K562 (cell line): ENCODE results near the gene CEMIP2. TPM values are rescaled to one million over a fixed set of nuclear protein-coding genes. Genes with fewer than 3 reads are reported as not detected.

Experiments used
- ATAC-seq: fragments of 200-7000 bp; cut with Tn5 transposase; 3 replicates; pipeline ENCODE4 v1.9.1; 2020; ENCODE audit warnings: moderate library complexity
- BruUV-seq: library from RNA; stranded (reverse); fragments of 400-500 nt; replicated peaks from 2 replicates; lab custom pipeline; 2021; lab: Mats Ljungman, UMichigan
- CTCF ChIA-PET: fragments of 300-600 bp; formaldehyde crosslinking; extraction: SDS; loops from one replicate; lab custom pipeline; 2021; ENCODE audit warnings: low intra/inter-chr PET ratio; lab: Yijun Ruan, JAX
- POLR2A ChIA-PET: fragments of 300-600, 350-650 bp; sonication (Branson Sonifier 250); formaldehyde crosslinking; extraction: SDS; loops from one replicate; lab custom pipeline; 2021; ENCODE audit warnings: antibody characterized with exemption, inconsistent platforms; lab: Yijun Ruan, JAX
- DNase-seq, 4 experiments: peaks; one replicate each; pipeline versions ENCODE4 v3.0.0 to v3.0.0-alpha.2; 2011 to 2018; ENCODE audit warnings: low spot score in 3 of 4, mixed read lengths in 3 of 4; ENCODE audit errors: extremely low read depth in 1 of 4
- FAIRE-seq: peaks from 2 replicates; lab custom pipeline; 2011; peaks lifted over from hg19 to GRCh38; lab: Jason Lieb, UNC
- H2AFZ ChIP-seq: 2 replicates; pipeline ENCODE4 v1.6.0; 2011; ENCODE audit warnings: low read depth, low read length, control low read depth, inconsistent platforms
- H3K27ac ChIP-seq: fragments of 200-600 bp; 3 replicates; pipeline ENCODE4 v1.8.0; 2011; ENCODE audit warnings: low read depth, mild to moderate bottlenecking, control low read depth, inconsistent platforms, low read length, moderate library complexity, mixed read lengths; ENCODE audit errors: extremely low read depth
- H3K27me3 ChIP-seq, 2 experiments: fragments of 300-600 bp in 1 of 2; 2 replicates in 1 of 2; 3 replicates in 1 of 2; pipeline versions ENCODE4 v1.6.0 to v1.8.0; 2011; ENCODE audit warnings: inconsistent platforms in 2 of 2, low read length in 2 of 2, mild to moderate bottlenecking in 1 of 2, mixed read lengths in 1 of 2, moderate library complexity in 1 of 2; ENCODE audit not compliant: control insufficient read depth in 2 of 2, insufficient read depth in 2 of 2
- H3K36me3 ChIP-seq: fragments of 300-600 bp; 3 replicates; pipeline ENCODE4 v1.8.0; 2011; ENCODE audit warnings: mild to moderate bottlenecking, low read length, inconsistent platforms; ENCODE audit not compliant: control insufficient read depth, insufficient read depth
- H3K4me1 ChIP-seq, 2 experiments: fragments of 200-600 bp in 1 of 2; replicated peaks in 1 of 2; 2 replicates in 1 of 2; 3 replicates in 1 of 2; pipeline versions ENCODE4 v1.5.1 to v1.8.0; 2011; ENCODE audit warnings: inconsistent platforms in 2 of 2, low read length in 2 of 2, mild to moderate bottlenecking in 1 of 2, mixed read lengths in 1 of 2, moderate library complexity in 1 of 2; ENCODE audit not compliant: control insufficient read depth in 2 of 2, insufficient read depth in 2 of 2
- H3K4me2 ChIP-seq: 2 replicates; pipeline ENCODE4 v1.6.1; 2011; ENCODE audit warnings: low read length, control low read depth, inconsistent platforms, mixed read lengths; ENCODE audit not compliant: insufficient read depth
- H3K4me3 ChIP-seq: fragments of 200-600 bp; sonication (generic), shearing (Covaris generic); 2 replicates; pipeline ENCODE4 v1.5.1; 2016; ENCODE audit warnings: control low read depth, inconsistent platforms
- H3K79me2 ChIP-seq: fragments of 200-600 bp; 3 replicates; pipeline ENCODE4 v1.8.0; 2011; ENCODE audit warnings: low read length, inconsistent platforms; ENCODE audit not compliant: control insufficient read depth, insufficient read depth
- H3K9ac ChIP-seq, 2 experiments: 2 replicates each; pipeline versions ENCODE4 v1.6.0 to v1.6.1; 2011; ENCODE audit warnings: low read depth in 2 of 2, low read length in 2 of 2, control low read depth in 1 of 2, inconsistent platforms in 1 of 2, mild to moderate bottlenecking in 1 of 2, mixed read lengths in 1 of 2; ENCODE audit not compliant: insufficient read depth in 1 of 2
- H3K9me1 ChIP-seq: one replicate; pipeline ENCODE4 v1.6.0; 2011; ENCODE audit warnings: inconsistent platforms, mild to moderate bottlenecking, low read length, moderate library complexity; ENCODE audit not compliant: control insufficient read depth, insufficient read depth
- H3K9me3 ChIP-seq: replicated peaks from 2 replicates; pipeline ENCODE4 v1.5.1; 2011; ENCODE audit warnings: low read depth, low read length, inconsistent platforms; ENCODE audit not compliant: control insufficient read depth, insufficient read depth
- H4K20me1 ChIP-seq: replicated peaks from 2 replicates; pipeline ENCODE4 v1.6.1; 2011; ENCODE audit warnings: low read length, inconsistent platforms, mixed read lengths; ENCODE audit not compliant: control insufficient read depth, insufficient read depth
- BRD4 ChIP-seq: fragments of 200-600 bp; sonication (generic); IDR thresholded peaks from 2 replicates; pipeline ENCODE4 v1.6.1; 2017; ENCODE audit warnings: inconsistent platforms
- CHD2 ChIP-seq: IDR thresholded peaks from 2 replicates; pipeline ENCODE4 v1.6.1; 2011; ENCODE audit warnings: low read depth, low read length
- ETV5 ChIP-seq: sonication (generic); formaldehyde crosslinking; IDR thresholded peaks from 2 replicates; pipeline ENCODE4 v1.4.0; 2020; ENCODE audit warnings: low read depth, mild to moderate bottlenecking, missing genetic modification reagents
- HDAC1 ChIP-seq, 2 experiments: fragments of 450-650 bp; IDR thresholded peaks; 2 replicates each; pipeline ENCODE4 v1.6.1; 2016 to 2017; ENCODE audit warnings: inconsistent platforms in 1 of 2, mild to moderate bottlenecking in 1 of 2, moderate library complexity in 1 of 2
- HES1 ChIP-seq: fragments of 450-650 bp; IDR thresholded peaks from 2 replicates; pipeline ENCODE4 v1.6.1; 2016; ENCODE audit warnings: low read depth, mild to moderate bottlenecking, moderate library complexity
- IRF9 ChIP-seq: fragments of 450-650 bp; IDR thresholded peaks from 2 replicates; pipeline ENCODE4 v1.6.1; 2016; ENCODE audit warnings: missing biosample characterization, missing genetic modification characterization
- KLF16 ChIP-seq: IDR thresholded peaks from 2 replicates; pipeline ENCODE4 v1.6.1; 2016; ENCODE audit warnings: antibody characterized with exemption
- LARP7 ChIP-seq: fragments of 450-650 bp; IDR thresholded peaks from 2 replicates; pipeline ENCODE4 v1.6.1; 2016
- MECOM ChIP-seq: fragments of 250-450 bp; sonication (Bioruptor Pico); IDR thresholded peaks from 2 replicates; pipeline ENCODE4 v1.8.0; 2022; ENCODE audit warnings: inconsistent platforms
- NCOR1 ChIP-seq: fragments of 450-650 bp; IDR thresholded peaks from 2 replicates; pipeline ENCODE4 v1.6.1; 2016; ENCODE audit warnings: mild to moderate bottlenecking, moderate library complexity
- RBBP5 ChIP-seq: fragments of 200-600 bp; sonication (generic); IDR thresholded peaks from 2 replicates; pipeline ENCODE4 v1.6.1; 2012; ENCODE audit warnings: borderline replicate concordance, mild to moderate bottlenecking, low read length, control low read depth, inconsistent platforms; ENCODE audit not compliant: insufficient read depth, poor library complexity, severe bottlenecking
- RNF2 ChIP-seq: sonication (generic); IDR thresholded peaks from 2 replicates; pipeline ENCODE4 v1.6.1; 2016
- SMAD3 ChIP-seq: fragments of 450-650 bp; formaldehyde crosslinking; conservative IDR thresholded peaks from 2 replicates; pipeline ENCODE4 v1.4.0; 2020; ENCODE audit warnings: mild to moderate bottlenecking
- WGBS: fragments of 100-300 bp; shearing (Covaris generic); methylation state at CpG from one replicate; pipeline ENCODE4 v1.1.6; 2016; ENCODE audit warnings: low coverage, mixed read lengths; ENCODE audit not compliant: insufficient coverage; ENCODE audit errors: missing lambda C conversion rate; 5-methylcytosine and 5-hydroxymethylcytosine counted together
- in situ Hi-C: fragments of 300-500 bp; cut with MboI; formaldehyde crosslinking; loops from 4 replicates; pipeline ENCODE4 v1.15.0; 2018; ENCODE audit warnings: inconsistent platforms, mixed read lengths
- intact Hi-C: fragments of 100-400 bp; cut with micrococcal nuclease; formaldehyde crosslinking; loops from 2 replicates; pipeline ENCODE4 v1.14.2; 2022
- polyA plus RNA-seq, 8 experiments: library from polyadenylated mRNA; depleted of rRNA in 4 of 8; stranded (reverse) in 5 of 8; unstranded in 3 of 8; fragments of >200 nt; fragmentation: Nextera tagmentation in 2 of 8; fragmentation: Illumina TruSeq in 1 of 8; extraction: Ambion mirVana in 2 of 8; extraction: Trizol in 1 of 8; gene quantifications; 2 replicates each; pipeline versions ENCODE4 v1.2.1 to v1.2.3, GENCODE V29; 2011 to 2014; ENCODE audit warnings: inconsistent platforms in 1 of 8, missing spikeins in 1 of 8
- total RNA-seq, 7 experiments: library from RNA; depleted of rRNA in 6 of 7; stranded (reverse); fragments of >200 nt in 6 of 7; fragmentation: Illumina TruSeq in 2 of 7; extraction: Trizol in 2 of 7; gene quantifications; 2 replicates each; pipeline versions ENCODE4 v1.2.1 to v1.2.3, GENCODE V29; 2011 to 2021; ENCODE audit warnings: low replicate concordance in 1 of 7
- TF ChIP-seq, protein P1 (sequence below): sonication (generic); formaldehyde crosslinking; IDR thresholded peaks from 2 replicates; pipeline ENCODE4 v1.8.0; 2022; ENCODE audit warnings: missing genetic modification reagents, mild to moderate bottlenecking, borderline replicate concordance
- TF ChIP-seq, protein P2 (sequence below): fragments of 250-450 bp; sonication (Bioruptor Pico); IDR thresholded peaks from 2 replicates; pipeline ENCODE4 v1.4.0; 2020
- TF ChIP-seq, protein P3 (sequence below): sonication (generic); formaldehyde crosslinking; IDR thresholded peaks from 2 replicates; pipeline ENCODE4 v1.8.1; 2022; ENCODE audit warnings: missing genetic modification reagents
- TF ChIP-seq, protein P4 (sequence below): sonication (generic); formaldehyde crosslinking; IDR thresholded peaks from 2 replicates; pipeline ENCODE4 v1.8.1; 2022; ENCODE audit warnings: missing genetic modification reagents

CEMIP2 gene
- total and polyA plus RNA-seq, 9 of the 15 experiments (the other 6 are each of a cell fraction or from before 2014, with no cell fraction given) = 5.4 to 29.9 (median 14.2) TPM

DNA sequence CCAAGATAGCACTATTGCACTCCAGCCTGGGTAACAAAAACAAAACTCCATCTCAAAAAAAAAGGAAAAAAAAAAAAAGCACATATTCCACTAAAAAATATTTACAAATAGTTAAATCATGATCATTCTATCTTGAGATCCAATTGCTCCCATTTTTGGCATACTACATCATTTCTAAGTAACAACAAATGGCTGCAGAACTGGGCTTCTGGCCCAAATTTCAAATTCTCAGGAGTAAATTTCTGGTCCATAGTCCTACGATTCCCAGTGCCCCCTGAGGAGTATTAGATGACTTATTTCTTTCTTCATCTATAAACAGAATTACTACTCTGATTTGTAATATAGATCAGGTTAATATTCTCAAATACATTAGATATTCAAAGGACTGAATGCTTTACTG lies 62.1 kb downstream of the CEMIP2 start:
- H3K4me2 ChIP-seq = no peak overlapping the region
- TF ChIP-seq MECOM (no peak), CHD2 (no peak), NCOR1 (no peak), HDAC1 (IDR thresholded peaks at IDR 0.05) (no peak), BRD4 (no peak), SMAD3 (CRISPR knock-in tag) (no peak), KLF16 (no peak), ETV5 (CRISPR knock-in tag) (no peak), RNF2 (no peak), IRF9 (tag) (no peak), HES1 (no peak), RBBP5 (no peak), LARP7 (no peak)
- TF ChIP-seq, protein P1, sequence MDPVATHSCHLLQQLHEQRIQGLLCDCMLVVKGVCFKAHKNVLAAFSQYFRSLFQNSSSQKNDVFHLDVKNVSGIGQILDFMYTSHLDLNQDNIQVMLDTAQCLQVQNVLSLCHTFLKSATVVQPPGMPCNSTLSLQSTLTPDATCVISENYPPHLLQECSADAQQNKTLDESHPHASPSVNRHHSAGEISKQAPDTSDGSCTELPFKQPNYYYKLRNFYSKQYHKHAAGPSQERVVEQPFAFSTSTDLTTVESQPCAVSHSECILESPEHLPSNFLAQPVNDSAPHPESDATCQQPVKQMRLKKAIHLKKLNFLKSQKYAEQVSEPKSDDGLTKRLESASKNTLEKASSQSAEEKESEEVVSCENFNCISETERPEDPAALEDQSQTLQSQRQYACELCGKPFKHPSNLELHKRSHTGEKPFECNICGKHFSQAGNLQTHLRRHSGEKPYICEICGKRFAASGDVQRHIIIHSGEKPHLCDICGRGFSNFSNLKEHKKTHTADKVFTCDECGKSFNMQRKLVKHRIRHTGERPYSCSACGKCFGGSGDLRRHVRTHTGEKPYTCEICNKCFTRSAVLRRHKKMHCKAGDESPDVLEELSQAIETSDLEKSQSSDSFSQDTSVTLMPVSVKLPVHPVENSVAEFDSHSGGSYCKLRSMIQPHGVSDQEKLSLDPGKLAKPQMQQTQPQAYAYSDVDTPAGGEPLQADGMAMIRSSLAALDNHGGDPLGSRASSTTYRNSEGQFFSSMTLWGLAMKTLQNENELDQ (CRISPR knock-in tag) = no peak
- TF ChIP-seq, protein P2, sequence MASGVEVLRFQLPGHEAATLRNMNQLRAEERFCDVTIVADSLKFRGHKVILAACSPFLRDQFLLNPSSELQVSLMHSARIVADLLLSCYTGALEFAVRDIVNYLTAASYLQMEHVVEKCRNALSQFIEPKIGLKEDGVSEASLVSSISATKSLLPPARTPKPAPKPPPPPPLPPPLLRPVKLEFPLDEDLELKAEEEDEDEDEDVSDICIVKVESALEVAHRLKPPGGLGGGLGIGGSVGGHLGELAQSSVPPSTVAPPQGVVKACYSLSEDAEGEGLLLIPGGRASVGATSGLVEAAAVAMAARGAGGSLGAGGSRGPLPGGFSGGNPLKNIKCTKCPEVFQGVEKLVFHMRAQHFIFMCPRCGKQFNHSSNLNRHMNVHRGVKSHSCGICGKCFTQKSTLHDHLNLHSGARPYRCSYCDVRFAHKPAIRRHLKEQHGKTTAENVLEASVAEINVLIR (CRISPR knock-in tag) = no peak
- TF ChIP-seq, protein P3, sequence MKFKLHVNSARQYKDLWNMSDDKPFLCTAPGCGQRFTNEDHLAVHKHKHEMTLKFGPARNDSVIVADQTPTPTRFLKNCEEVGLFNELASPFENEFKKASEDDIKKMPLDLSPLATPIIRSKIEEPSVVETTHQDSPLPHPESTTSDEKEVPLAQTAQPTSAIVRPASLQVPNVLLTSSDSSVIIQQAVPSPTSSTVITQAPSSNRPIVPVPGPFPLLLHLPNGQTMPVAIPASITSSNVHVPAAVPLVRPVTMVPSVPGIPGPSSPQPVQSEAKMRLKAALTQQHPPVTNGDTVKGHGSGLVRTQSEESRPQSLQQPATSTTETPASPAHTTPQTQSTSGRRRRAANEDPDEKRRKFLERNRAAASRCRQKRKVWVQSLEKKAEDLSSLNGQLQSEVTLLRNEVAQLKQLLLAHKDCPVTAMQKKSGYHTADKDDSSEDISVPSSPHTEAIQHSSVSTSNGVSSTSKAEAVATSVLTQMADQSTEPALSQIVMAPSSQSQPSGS = no peak
- TF ChIP-seq, protein P4, sequence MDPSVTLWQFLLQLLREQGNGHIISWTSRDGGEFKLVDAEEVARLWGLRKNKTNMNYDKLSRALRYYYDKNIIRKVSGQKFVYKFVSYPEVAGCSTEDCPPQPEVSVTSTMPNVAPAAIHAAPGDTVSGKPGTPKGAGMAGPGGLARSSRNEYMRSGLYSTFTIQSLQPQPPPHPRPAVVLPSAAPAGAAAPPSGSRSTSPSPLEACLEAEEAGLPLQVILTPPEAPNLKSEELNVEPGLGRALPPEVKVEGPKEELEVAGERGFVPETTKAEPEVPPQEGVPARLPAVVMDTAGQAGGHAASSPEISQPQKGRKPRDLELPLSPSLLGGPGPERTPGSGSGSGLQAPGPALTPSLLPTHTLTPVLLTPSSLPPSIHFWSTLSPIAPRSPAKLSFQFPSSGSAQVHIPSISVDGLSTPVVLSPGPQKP = no peak
- ATAC-seq (no peak), FAIRE-seq (no peak), DNase-seq (no peak)
- no peaks in the 10 kb centered on the region for H3K9me1 ChIP-seq
- in situ Hi-C loops (no loop called here), intact Hi-C loops (no loop called here)
- H3K4me1 ChIP-seq = no peaks in the 10 kb centered on the region
- no TSS peak for BruUV-seq
- H3K9me3 ChIP-seq = no peaks in the 10 kb centered on the region
- no peak overlapping the region for H2AFZ ChIP-seq
- ChIA-PET POLR2A (no interaction called here), CTCF (no interaction called here)
- no peak overlapping the region for H3K9ac ChIP-seq
- H3K27ac ChIP-seq = no peak overlapping the region
- no peaks in the 10 kb centered on the region for H3K79me2 ChIP-seq
- no peaks in the 10 kb centered on the region for H4K20me1 ChIP-seq
- peaks cover 37% of the 10 kb centered on the region for H3K36me3 ChIP-seq
- no peaks in the 10 kb centered on the region for H3K27me3 ChIP-seq
- WGBS = 100% methylated on average over 1 of the region's 1 CpG
- no peak overlapping the region for H3K4me3 ChIP-seq
